ENCODE measurements around the gene LBHD1.
"Not testable (repeated sequence)": the region's sequence is repeated elsewhere in the genome, so short reads cannot be mapped to it uniquely, and the experiment has no call there.

The LBHD1 gene

DNA sequence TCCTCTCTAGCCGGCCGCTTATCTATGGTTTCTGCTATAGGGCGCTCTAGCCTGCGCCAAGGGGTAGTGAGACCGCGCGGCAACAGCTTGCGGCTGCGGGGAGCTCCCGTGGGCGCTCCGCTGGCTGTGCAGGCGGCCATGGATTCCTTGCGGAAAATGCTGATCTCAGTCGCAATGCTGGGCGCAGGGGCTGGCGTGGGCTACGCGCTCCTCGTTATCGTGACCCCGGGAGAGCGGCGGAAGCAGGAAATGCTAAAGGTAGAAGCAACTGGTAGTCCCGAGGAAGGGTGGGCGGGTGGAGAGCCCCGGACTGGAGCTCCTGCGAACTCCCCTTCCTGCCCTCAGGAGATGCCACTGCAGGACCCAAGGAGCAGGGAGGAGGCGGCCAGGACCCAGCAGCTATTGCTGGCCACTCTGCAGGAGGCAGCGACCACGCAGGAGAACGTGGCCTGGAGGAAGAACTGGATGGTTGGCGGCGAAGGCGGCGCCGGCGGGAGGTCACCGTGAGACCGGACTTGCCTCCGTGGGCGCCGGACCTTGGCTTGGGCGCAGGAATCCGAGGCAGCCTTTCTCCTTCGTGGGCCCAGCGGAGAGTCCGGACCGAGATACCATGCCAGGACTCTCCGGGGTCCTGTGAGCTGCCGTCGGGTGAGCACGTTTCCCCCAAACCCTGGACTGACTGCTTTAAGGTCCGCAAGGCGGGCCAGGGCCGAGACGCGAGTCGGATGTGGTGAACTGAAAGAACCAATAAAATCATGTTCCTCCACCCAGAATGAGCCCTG is at the start of gene LBHD1, which contains the start of gene UQCC3:
Gene LBHD1, minus strand, starts transcription at position 660 of the 782 bp plus-strand sequence. CDS start 2,236 bp downstream, outside the sequence.
Gene UQCC3, plus strand, starts transcription at position 66 of the 782 bp plus-strand sequence. Its CDS starts 73 bp downstream, at position 139.
- DNase-seq: peak; percentile 23

DNA sequence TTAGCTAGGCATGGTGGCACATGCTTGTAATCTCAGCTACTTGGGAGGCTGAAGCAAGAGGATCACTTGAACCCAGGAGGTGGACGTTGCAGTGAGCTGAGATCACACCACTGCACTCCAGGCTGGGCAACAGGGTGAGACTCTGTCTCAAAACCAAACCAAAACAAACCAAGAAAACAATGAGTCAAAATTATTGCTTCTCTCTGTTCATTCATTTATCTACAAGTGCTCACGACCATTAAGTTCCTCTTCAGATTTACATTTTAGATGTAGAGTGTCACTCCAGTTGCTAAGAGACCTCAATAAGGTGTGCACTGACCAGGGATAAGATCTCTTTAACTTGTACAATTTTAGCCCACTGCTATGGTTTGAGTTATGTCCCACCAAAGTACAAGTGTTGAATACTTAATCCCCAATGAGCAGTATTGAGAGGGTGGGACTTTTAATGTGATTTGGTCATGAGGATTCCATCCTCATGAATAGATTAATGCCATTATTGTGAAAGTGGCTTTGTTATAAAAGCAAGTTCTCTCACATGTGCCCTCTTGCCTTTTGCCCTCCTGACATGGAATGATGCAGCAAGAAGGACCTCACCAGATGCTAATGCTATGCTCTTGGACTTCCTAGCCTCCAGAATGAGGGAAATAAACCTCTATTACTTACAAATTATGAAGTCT is 47.4 kb upstream of the LBHD1 start:
- DNase-seq: no peak

DNA sequence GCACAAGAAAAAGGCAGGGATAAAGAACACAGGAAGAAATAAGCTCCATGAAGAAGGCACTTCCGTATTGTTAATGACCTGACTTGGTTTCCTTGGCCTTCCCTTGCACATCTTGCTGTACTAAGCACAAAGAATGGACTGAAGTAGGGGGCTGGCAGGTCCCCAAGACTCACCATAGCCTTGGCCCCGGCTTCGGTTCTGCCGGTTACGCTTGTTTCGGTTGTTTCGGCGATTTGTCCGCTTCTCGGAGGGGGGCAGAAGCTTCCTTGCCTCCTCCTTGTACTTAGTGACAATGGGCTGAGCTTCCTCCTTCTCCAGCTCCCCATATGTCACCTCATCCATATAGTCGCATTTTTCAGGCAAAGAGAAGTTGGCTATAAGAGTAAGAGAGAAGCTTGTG is 44.7 kb upstream of the LBHD1 start:
- DNase-seq: no peak

DNA sequence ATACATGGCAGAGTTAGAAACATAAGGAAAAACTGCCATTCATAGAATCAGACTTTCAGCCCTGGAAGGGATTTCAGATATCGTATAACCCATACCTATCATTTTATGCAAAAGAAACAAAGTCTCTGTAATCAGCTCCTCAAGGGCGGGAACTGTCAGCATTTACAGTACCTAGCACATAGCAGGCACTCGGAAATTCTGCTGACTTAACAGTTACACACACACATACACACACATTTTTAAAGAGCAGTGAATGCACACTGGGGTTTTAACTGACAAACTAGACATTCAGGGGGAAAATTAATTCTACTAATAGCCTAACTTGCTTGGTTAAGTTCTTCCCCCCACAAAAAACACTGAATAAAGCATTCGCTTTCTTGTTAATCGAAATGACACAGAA is 44.1 kb upstream of the LBHD1 start:
- no peak for DNase-seq

DNA sequence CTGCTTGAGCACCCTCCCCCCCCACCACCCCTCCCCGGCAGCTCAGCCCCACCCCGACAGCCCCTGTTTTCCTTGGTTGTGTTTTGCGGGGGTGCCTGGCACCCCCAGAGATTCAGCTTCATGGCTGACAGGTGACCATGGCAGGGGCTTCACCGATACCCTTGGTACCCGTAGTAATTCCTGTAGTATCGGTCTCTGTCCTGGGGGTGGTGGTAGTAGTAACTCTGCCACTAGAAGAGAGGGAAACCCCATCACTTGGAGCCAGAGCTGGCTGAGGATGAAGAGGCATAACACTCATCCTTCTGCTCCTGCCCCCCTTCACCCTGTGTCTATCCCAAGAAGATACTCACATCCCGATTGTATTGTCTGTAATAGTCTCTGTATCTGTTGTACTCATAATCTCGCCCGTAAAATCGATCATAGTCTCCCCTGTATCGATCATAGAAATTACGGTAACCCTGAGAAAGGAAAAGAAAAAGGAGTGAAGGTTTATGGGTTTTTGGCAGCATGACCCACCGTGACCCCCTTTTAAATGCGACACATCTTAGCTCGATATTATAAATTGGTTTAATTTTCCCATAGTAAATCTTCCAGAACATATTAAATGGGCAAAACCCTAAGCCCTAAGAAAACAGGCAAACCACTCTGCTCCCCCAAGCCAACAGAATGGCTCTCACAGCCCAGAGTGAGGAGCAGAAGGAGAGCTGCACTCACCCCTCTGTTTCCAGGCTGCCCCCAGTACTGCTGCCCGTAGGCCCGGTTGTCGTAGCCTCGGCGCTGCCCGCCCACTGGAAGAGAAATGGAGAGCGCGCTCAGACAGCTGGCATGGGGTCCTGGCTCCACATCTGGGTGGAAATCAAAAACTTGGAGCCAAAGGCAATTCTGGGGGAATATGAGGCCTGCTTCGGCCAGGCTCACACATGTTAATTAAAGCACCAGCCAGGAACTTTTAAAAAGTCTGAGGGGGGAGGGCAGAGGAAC is 43.4 kb upstream of the LBHD1 start:
- DNase-seq: no peak

DNA sequence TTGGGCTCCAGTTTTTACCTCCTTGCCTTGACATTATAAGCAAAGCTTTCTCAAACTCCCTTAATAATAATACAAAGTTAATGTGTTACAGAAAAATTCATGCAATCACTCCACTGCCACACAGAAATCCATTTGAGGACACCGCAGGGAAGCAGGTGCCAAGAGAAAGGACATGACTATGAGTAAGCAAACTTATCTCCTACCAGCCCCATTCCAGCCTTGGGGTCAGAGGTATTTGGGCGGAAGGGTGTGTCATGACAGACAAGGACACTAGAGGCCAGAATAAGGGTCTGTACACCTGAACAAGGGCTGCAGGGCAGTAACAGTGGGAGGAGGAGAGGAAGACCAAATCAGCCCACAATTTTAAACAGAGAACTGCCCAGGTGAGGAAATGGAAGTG is 41.3 kb upstream of the LBHD1 start:
- no peak for DNase-seq

DNA sequence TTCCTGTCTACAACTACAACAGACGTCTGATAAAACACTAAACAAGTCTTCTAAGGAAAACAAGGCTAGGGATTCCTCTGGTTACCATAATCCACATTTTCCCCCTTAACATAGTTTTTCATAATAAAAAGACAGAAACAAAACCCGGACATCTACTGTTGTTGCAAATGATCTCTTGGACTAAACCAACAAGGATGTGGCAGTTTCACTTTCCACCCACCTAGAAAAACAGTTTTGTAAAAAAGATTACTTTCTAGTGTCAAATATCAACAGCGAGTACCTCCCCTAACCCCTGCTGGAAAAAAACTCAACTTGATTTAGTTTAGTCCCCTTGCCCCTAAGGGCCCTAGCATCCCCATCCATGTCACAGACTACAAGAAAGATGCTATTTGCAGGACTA is 40.8 kb upstream of the LBHD1 start:
- no peak for DNase-seq

DNA sequence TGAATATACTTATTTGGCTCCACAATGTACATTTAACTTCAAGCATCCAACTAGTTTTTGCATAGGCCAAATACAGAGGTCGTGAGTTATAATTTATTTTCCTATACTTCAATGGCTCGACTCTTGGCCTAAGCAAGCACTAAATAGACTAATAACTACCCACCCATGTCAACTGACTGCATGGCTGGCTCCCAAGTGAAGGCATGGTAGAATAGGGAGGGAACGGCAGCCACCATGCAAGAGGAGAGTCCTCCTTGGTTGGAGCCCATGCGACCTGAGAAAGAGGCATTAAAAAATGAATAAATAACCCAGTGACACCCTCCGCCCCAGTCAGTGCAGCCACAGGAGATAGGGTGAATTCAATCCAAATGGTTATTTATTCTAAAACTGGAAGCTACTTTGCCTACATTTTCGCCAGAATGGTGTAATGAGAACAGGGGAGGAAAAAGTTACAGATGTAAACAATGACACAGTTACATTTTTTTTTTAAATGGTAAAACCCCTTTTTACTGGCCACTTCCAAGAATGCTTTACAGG is 40.3 kb upstream of the LBHD1 start:
- DNase-seq: no peak

DNA sequence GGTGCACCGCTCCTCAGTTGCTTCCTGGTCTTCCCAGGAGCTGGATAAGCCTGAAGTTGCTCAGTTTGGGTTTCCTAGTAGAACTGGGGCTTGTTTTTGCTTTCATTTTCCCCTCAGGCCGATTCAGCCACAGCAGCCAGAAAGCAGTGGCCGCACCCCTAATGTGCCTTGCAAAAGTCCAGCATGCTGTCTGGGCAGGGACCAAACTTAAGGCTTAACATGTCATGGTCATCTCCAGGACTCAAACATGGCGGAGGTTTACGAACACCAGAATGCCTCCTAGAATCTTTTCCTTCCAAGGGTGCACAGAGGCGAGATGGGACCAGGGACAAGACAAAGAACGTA is 37.9 kb upstream of the LBHD1 start:
- no peak for DNase-seq

DNA sequence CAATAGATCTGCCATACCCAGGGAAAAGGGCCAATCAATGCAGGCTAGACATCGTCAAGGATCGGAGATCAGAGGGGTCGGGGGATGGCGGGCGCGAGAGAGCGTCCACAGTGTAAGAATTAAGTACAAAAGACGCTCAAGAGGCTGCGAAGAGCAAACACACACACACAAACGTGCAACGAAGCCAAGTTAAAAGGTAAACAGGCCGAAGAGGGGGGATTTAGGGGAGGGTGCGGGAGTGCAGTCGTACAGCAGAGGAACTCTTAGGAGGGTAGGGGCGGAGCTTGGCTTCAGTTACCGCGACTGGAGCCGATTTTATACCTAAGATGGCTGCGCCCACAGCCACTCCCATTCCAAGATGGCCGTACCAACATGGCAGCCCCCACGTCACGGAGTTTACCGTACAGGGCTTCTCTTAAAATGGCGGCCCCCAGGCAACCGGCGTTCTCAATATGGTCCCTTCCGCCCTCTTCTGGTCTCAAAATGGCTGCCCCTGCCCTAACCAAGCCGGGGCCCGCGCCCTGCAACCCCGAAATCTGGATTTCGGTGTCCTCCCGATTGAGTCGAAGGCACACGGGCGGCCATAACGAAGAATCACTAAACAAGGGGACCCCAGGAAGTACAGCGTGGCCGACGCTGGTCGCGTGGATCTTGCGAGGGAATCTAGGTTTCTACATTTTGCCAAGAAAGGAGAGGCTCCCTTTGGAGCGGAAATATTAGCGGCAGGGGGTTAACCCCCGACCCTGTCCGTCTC is 37.4 kb upstream of the LBHD1 start:
- peak; percentile 86 for DNase-seq

DNA sequence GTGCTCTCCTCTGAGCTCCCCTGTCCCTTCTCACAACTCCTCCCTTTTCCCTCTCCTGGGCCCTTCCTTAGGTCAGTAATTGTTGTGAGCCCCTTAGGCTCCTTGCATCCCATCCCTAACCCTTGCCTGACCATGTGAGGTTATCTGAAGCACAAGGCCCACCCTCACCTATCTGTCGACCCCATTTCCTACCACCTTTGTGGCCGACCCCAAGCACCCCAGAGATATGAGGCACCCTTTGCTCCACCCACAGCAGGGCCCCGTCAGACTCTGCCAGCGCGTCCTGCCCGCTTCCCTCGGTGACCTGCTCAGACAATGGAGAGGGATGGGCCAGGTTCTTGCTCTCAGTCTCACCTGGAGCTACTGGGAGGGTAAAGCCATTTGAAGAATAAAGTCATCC is 36.7 kb upstream of the LBHD1 start:
- no peak for DNase-seq

DNA sequence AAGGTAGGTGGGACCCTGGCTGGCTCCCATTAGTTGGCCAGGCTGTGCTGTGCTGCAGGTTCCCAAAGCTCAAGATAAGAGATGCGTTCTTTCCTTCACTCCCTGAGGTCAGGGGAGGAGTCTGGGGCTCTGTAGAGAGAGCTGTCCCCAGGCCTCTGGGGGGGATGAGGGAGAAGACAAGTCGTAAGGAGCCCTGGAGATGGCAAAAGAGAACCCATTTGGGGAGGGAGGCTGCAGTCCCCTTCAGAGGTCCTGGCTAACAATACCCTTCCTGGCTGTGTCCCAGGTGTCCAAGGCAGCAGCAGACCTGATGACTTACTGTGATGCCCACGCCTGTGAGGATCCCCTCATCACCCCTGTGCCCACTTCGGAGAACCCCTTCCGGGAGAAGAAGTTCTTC is 36.3 kb upstream of the LBHD1 start:
- DNase-seq: no peak

DNA sequence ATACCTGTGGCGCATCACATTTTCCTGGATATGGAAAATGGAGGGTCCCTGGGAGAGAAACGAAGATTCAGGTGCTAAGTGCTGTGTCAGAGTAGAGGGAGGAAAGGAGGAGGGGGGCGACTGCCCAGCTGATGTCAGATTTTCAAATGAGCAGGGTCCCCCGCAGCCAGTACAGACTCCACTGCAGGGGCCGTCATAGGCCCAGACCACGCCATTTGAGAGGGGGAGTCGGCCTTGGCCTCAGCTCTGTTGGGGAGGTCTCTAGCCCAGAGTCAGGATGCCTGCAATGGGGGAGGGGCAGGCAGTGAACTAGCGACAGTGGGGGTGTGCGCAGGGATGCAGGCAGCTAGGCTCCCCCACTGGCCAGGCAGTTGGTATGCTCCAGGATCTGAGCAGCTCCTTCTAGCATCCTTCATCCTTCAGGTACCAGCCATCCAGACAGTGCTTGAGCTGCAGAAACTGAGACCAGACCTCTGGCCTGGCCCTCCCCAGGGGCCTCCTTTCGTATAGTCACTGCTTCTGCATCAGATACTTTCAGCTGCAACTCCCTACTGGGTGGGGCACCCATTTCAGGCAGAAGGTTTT is 35.3 kb upstream of the LBHD1 start, which contains the start of the genes BSCL2 and GNG3:
Gene BSCL2, minus strand, starts transcription at position 148 of the 585 bp plus-strand sequence. CDS start 229 bp downstream, outside the sequence.
Gene GNG3, plus strand, starts transcription at position 400 of the 585 bp plus-strand sequence. CDS start 620 bp downstream, outside the sequence.
- no peak for DNase-seq

DNA sequence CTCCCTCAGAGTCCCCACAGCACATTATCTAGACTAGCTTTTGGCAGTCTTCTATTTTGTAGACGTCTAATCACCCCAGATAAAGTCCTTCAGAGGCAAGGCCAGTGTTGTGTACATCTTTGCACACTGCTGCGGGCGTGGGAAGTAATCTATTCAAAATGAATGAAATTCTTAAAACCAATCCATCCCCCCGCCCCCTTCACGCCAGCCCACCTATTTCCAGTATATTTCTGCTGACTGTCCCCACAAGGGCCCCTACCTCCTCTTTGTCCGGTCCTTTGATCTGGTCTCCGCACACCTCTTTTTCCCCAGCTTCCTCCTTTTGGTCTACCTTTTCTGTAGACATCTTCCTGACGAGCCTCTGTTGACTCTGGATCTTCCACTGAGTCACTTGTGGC is 34.8 kb upstream of the LBHD1 start:
- no peak for DNase-seq

DNA sequence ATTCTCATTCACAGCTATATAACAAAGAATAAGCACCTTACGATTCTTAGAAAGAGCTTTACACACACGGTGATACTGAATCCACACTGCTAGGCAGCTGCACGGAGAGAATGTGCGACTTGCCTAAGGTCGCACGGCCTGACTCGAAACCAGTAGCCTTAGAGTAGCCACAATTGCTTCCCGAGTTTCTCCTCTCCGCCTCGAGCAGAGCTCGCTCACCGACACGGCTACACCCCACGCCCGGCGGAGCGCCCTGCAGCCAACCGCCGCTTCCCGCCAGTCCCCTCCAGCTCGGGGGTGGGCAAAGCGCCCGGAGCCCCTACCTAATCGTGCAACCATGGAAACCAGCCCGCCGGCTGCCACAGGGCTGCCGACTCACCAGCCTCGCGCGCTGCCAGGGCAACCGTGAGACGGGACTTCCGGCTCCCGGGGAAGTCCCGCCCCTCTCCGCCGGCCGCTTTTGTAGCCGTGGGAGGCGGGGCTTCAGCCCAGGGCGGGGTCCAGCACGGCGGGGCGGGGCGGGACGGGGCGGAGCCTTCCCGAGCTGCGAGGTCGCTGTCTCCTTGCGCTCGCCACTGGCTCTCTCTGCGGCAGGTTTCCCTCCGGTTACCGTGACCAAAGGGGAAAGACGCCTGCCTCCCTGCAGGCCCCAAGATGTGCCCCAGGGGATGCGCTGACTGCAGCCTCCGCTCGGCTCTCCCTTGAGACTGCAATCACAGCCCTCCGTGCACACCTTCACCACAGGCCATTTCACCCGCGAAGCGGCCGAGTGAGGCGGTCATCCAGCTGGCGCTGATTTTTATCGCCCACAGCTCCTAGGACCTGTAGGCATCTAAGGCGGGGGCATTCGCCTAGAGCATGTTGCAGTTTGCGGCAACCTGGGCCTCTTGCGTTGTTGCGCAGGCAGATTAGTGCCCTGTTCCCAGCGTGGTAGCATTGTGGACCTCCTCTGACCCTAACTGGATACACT is 34.1 kb upstream of the LBHD1 start:
- peak; percentile 54 for DNase-seq

DNA sequence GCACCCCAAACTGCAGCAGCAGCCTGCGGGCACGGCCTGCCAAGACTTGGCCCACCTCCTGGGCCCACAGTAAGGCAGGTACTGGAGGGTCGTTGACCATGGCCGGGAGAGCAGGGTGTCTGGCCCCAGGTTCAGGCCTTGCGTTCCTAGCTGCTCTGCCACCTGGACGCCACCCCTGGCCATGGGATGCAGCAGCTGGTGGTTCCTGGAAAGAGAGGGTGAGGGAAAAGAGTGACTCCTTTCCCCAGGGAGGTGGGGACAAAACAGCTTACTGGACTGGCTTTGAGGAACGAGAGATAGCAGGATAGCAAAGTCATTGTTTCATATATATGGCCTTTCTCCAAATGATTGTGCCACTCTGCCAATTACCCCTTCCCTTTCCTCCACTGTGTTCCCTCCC is 33.3 kb upstream of the LBHD1 start:
- DNase-seq: no peak

DNA sequence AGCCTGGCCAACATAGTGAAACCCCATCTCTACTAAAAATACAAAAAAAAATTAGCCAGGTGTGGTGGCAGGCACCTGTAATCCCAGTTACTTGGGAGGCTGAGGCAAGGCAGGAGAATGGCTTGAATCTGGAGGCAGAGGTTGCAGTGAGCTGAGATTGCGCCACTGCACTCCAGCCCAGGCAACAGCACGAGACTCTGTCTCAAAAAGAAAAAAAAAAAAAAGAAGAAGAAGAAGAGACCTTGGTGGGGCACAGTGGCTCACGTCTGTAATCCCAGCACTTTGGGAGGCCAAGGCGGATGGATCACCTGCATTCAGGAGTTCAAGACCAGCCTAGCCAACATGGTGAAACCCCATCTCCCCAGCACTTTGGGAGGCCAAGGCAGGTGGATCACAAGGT is 31.9 kb upstream of the LBHD1 start:
- DNase-seq: not testable (repeated sequence)

DNA sequence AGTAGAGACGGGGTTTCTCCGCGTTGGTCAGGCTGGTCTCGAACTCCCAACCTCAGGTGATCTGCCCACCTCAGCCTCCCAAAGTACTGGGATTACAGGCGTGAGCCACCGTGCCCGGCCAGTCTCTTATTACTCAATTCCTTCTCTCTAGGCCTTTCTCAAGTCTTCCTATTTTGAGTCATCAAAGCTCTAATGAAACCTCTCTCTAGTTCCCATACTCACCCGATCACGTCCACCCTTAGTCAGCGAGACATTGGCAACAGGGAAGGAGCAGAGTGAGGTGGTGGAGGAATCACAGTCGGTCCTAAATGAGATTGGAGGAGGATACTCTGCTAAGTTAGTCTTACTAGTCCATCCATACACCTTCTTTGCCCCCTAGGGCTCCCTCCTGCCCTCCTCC is 30.2 kb upstream of the LBHD1 start:
- no peak for DNase-seq

DNA sequence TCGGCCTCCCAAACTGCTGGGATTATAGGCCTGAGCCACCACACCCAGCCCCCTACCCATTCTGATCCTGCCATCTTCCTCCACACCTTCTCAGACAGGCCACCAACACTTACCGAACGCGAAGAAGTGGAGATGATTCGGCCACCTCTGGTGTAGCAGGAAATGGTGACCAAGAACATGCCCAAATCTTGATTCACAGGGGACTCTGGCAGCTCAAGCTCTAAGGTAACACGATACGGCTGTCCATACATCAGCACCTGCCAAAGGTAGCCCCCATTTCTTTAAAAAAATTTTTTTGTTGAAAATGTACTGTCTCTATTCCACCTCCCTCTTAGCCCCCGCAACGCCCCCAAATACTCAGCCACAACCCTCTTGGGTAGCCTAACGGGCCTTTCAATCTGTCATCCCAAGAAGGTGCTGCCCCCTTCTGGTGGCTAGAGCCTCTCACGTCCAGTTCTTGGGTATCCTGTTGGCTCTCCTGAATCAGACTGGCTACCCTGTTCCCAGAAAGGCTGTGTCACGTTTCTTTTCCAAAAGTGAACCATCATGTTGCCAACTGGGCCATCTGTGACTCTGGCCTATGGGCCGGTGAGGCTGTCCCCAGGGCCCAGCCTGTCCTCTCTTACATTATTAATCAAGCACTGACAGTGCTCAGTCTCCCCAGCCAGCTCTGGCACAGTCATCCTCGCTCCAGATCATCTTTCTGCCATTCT is 22.5 kb upstream of the LBHD1 start:
- no peak for DNase-seq

DNA sequence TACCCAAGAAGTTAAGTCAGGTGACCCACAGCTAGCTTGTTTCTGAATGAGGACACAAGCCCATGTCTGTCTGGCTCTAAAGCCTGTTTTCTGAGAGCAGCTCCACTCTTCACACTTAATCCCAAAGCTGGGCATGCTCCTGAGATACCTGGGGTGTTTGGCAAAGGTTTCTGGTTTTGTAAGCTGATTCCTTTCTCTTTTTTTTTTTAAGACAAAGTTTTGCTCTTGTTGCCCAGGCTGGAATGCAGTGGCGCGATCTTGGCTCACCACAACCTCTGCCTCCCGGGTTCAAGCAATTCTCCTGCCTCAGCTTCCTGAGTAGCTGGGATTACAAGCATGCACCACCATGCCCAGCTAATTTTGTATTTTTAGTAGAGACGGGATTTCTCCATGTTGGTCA is 21.6 kb upstream of the LBHD1 start:
- DNase-seq: not testable (repeated sequence)

All from NCI-H524 treated with DMSO at 0.1 percent for 48 hours (cell line).